ENCODE measurements around the gene PRKCI.
"Not testable (repeated sequence)": the region's sequence is repeated elsewhere in the genome, so short reads cannot be mapped to it uniquely, and the experiment has no call there.

The PRKCI gene

GRCh38 chr3:170205302-170205701, 16.9 kb upstream of the PRKCI start:
- no peak for DNase-seq
- H3K36me3 Mint-ChIP-seq (ENCODE audit: low read depth): no peaks in the 10 kb centered on the region

DNA sequence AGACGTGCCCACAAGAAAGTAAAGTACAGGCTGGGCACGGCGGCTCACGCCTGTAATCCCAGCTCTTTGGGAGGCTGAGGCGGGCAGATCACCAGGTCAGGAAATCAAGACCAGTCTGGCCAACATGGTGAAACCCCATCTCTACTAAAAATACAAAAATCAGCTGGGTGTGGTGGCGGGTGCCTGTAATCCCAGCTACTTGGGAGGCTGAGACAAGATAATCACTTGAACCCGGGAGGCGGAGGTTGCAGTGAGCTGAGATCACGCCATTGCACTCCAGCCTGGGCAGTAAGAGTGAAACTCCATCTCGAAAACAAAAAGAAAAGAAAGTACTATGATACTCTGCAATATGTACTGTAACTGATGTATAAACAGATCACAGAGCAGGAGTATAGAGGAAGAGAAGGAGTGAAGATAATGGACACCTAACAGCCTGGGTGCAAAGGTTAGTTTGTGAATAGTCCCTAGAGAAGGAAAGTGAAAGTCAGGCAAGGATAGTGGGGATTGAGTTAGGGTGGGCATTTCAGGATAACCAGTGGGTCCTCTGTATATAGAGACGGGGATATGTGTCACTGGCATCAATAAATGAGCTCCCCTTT, 16.0 kb upstream of the PRKCI start:
- peaks cover 10% of the 10 kb centered on the region for H3K27me3 Mint-ChIP-seq
- not testable (repeated sequence) for ATAC-seq; DNase-seq; H3K9me3 Mint-ChIP-seq; H3K36me3 Mint-ChIP-seq (ENCODE audit: low read depth); H3K4me3 Mint-ChIP-seq; H3K4me1 Mint-ChIP-seq; H3K27ac Mint-ChIP-seq

More at GRCh38 chr3:170205302-170205701, 16.9 kb upstream of the PRKCI start:
- no peaks in the 10 kb centered on the region for H3K4me1 Mint-ChIP-seq
- H3K27me3 Mint-ChIP-seq: peaks cover 14% of the 10 kb centered on the region
- ATAC-seq: no peak
- H3K9me3 Mint-ChIP-seq: no peaks in the 10 kb centered on the region
- H3K27ac Mint-ChIP-seq: no peak overlapping the region
- no peak overlapping the region for H3K4me3 Mint-ChIP-seq

GRCh38 chr3:170207717-170208116, 14.5 kb upstream of the PRKCI start:
- Mint-ChIP-seq H3K9me3 (peaks cover 5% of the 10 kb centered on the region), H3K4me3 (no peak overlapping the region), H3K27ac (no peak overlapping the region), H3K27me3 (peaks cover 10% of the 10 kb centered on the region), H3K36me3 (ENCODE audit: low read depth) (no peaks in the 10 kb centered on the region), H3K4me1 (no peaks in the 10 kb centered on the region)
- DNase-seq (no peak), ATAC-seq (no peak)

DNA sequence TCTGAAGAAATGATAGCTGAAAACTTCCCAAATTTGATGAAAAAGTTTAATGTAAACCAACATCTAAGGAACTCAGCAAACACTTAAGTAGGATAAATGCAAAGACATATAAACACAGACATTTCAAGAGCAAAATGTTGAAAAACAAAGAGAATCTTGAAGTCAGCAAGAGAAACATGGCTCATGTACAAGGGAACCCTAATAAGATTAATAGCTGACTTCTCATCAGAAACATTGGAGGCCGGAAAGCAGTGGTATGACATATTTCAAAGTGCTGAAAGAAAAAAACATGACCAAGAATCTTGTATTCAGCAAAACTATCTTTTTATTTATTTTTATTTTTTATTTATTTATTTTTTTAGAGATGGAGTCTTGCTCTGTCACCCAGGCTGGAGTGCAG, 10.6 kb upstream of the PRKCI start:
- Mint-ChIP-seq H3K27me3 (peaks cover 2% of the 10 kb centered on the region), H3K4me3 (no peak overlapping the region), H3K4me1 (no peaks in the 10 kb centered on the region), H3K9me3 (peaks cover 5% of the 10 kb centered on the region), H3K27ac (no peak overlapping the region), H3K36me3 (ENCODE audit: low read depth) (no peaks in the 10 kb centered on the region)
- DNase-seq (no peak), ATAC-seq (no peak)

DNA sequence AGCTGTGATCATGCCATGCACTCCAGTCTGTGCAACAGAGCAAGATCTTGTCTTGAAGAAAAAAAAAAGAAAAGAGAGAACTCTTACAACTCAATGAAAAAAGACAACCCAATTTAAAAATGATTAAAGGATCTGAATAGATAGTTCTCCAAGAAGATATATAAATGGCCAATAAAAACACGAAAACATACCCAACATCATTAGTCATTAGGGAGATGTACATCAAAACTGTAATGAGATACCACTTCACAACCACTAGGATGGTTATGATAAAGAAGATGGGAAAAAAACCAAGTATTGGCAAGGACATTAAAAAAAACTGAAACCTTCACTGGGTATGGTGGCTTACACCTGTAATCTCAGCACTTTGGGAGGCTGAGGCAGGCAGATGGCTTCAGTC, 2.4 kb upstream of the PRKCI start:
- Mint-ChIP-seq H3K4me1 (peaks cover 23% of the 10 kb centered on the region), H3K27me3 (no peaks in the 10 kb centered on the region), H3K36me3 (ENCODE audit: low read depth) (peaks cover 1% of the 10 kb centered on the region), H3K9me3 (peaks cover 4% of the 10 kb centered on the region), H3K4me3 (no peak overlapping the region), H3K27ac (no peak overlapping the region)
- no peak for DNase-seq
- ATAC-seq: no peak

GRCh38 chr3:170220871-170221270, 1.4 kb upstream of the PRKCI start:
- ATAC-seq (no peak), DNase-seq (no peak)
- Mint-ChIP-seq H3K36me3 (ENCODE audit: low read depth) (peaks cover 1% of the 10 kb centered on the region), H3K27me3 (no peaks in the 10 kb centered on the region), H3K4me3 (peak overlapping the region; percentile 69), H3K4me1 (peaks cover 28% of the 10 kb centered on the region), H3K27ac (no peak overlapping the region), H3K9me3 (peaks cover 4% of the 10 kb centered on the region)

- DNase-seq (peak; percentile 43), ATAC-seq (peak; percentile 31)
- H3K27me3 Mint-ChIP-seq: no peaks in the 10 kb centered on the region
- H3K4me1 Mint-ChIP-seq: peaks cover 28% of the 10 kb centered on the region
- H3K9me3 Mint-ChIP-seq: no peaks in the 10 kb centered on the region
- peak overlapping the region; percentile 84 for H3K4me3 Mint-ChIP-seq
- peaks cover 1% of the 10 kb centered on the region for H3K36me3 Mint-ChIP-seq (ENCODE audit: low read depth)
- H3K27ac Mint-ChIP-seq: peak overlapping the region; percentile 78
Observed at GRCh38 chr3:170222647-170223541, 670 bp downstream of the PRKCI start.

GRCh38 chr3:170225166-170225565, 2.9 kb downstream of the PRKCI start:
- Mint-ChIP-seq H3K27ac (no peak overlapping the region), H3K4me3 (no peak overlapping the region)
- no peak for DNase-seq

DNA sequence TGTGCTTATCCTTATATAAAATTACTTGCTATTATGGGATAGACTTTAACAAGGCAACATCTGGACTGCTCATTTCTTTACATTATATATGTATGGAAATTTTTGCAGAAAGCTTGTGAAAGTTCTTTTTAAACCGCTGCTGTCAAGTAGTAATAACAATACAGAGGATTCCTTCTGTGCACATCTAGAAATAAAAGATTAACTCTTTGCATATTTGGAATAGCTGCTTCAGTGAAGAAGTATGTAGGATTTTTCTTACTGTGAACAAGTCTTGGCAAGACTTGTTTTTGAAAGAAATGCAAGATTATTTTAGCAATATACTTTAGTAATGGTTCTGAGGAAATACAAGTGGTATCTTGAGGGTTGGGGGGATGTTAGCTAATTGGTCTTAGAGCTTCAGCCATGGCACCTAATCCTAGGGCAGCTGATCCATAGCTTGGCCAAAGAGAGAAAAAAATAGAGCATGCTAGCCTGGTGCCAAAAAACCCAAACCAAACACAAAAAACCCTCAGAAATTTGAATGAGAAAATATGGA, 4.3 kb downstream of the PRKCI start:
- Mint-ChIP-seq H3K36me3 (ENCODE audit: low read depth) (peaks cover 1% of the 10 kb centered on the region), H3K27ac (no peak overlapping the region), H3K4me3 (no peak overlapping the region), H3K9me3 (no peaks in the 10 kb centered on the region), H3K27me3 (no peaks in the 10 kb centered on the region), H3K4me1 (peaks cover 22% of the 10 kb centered on the region)
- no peak for DNase-seq
- ATAC-seq: no peak

More at GRCh38 chr3:170225166-170225565, 2.9 kb downstream of the PRKCI start:
- no peaks in the 10 kb centered on the region for H3K9me3 Mint-ChIP-seq
- no peak for ATAC-seq
- H3K27me3 Mint-ChIP-seq: no peaks in the 10 kb centered on the region
- H3K36me3 Mint-ChIP-seq (ENCODE audit: low read depth): peaks cover 1% of the 10 kb centered on the region
- H3K4me1 Mint-ChIP-seq: peaks cover 25% of the 10 kb centered on the region

DNA sequence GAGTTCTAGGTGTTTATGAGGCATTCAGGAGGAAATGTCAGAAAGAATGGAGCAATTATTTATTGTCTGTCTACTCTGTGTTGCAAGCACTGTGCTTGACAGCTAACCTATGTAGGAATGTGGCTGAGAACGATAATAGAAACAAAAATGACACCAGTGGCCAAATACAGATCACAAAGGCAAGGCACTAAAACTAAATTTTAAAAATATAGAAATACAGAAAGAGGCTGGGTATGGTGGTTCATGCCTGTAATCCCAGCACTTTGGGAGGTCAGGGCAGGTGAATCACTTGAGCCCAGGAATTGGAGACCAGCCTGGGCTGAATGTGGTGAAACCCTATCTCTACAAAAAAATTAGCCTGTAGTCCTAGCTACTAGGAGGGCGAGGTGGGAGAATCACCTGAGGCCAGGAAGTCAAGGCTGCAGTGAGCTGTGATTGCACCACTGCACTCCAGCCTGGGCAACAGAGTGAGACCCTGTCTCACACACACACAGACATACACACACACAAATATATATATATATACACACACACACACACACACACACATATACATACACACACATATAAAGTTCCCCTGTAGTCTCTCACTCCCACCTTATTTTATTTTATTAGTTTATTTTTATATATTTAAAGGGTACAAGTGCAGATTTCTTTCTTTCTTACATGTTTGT, 6.0 kb downstream of the PRKCI start:
- peaks cover 18% of the 10 kb centered on the region for H3K4me1 Mint-ChIP-seq
- H3K27me3 Mint-ChIP-seq: no peaks in the 10 kb centered on the region
- DNase-seq: no peak
- no peak overlapping the region for H3K4me3 Mint-ChIP-seq
- H3K27ac Mint-ChIP-seq: no peak overlapping the region
- ATAC-seq: no peak
- H3K9me3 Mint-ChIP-seq: no peaks in the 10 kb centered on the region
- H3K36me3 Mint-ChIP-seq (ENCODE audit: low read depth): peaks cover 3% of the 10 kb centered on the region

DNA sequence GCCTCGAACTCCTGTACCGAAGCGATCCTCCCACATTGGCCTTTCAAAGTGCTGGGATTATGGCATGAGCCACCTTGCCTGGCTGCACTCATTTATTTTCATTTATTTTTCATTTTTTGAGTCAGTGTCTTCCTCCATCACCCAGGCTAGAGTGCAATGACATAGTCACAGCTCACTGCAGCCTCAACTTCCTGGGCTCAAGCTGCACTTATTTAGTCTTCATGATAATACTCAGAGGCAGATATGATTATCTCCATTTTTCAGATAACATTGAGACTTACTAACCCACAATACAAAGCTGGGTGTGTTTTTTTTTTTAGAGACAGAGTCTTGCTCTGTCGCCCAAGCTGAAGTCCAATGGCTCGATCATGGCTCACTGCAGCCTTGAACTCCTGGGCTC, 10.0 kb downstream of the PRKCI start:
- ATAC-seq: no peak
- Mint-ChIP-seq H3K27ac (no peak overlapping the region), H3K9me3 (no peaks in the 10 kb centered on the region), H3K27me3 (no peaks in the 10 kb centered on the region), H3K36me3 (ENCODE audit: low read depth) (peaks cover 7% of the 10 kb centered on the region), H3K4me1 (peaks cover 3% of the 10 kb centered on the region), H3K4me3 (no peak overlapping the region)
- no peak for DNase-seq

GRCh38 chr3:170233530-170233929, 11.3 kb downstream of the PRKCI start:
- ATAC-seq (no peak), DNase-seq (no peak)
- no peak overlapping the region for H3K27ac Mint-ChIP-seq
- no peaks in the 10 kb centered on the region for H3K9me3 Mint-ChIP-seq
- H3K36me3 Mint-ChIP-seq (ENCODE audit: low read depth): peaks cover 7% of the 10 kb centered on the region
- no peaks in the 10 kb centered on the region for H3K27me3 Mint-ChIP-seq
- peaks cover 3% of the 10 kb centered on the region for H3K4me1 Mint-ChIP-seq
- H3K4me3 Mint-ChIP-seq: no peak overlapping the region

DNA sequence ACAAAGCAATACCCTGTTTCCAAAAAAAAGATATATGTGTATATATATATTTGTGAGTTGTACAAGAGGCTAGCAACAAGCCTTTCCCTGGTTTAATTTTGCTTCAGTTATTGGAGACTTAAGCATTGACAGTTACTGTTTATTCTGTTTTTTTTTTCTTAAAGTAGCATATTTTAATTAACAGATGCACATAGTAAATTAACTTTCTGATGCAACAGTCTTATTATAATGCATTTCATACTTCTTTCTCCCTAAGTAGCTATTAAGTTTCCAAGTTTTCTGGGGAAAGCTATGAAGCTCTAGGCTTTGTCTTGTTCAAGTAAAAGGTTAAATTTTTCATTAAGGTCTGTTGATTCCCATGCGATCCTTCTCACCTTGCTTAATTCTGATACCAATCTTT, 17.9 kb downstream of the PRKCI start:
- Mint-ChIP-seq H3K27me3 (no peaks in the 10 kb centered on the region), H3K4me1 (no peaks in the 10 kb centered on the region), H3K4me3 (no peak overlapping the region), H3K36me3 (ENCODE audit: low read depth) (peaks cover 12% of the 10 kb centered on the region), H3K9me3 (no peaks in the 10 kb centered on the region), H3K27ac (no peak overlapping the region)
- ATAC-seq (no peak), DNase-seq (no peak)

DNA sequence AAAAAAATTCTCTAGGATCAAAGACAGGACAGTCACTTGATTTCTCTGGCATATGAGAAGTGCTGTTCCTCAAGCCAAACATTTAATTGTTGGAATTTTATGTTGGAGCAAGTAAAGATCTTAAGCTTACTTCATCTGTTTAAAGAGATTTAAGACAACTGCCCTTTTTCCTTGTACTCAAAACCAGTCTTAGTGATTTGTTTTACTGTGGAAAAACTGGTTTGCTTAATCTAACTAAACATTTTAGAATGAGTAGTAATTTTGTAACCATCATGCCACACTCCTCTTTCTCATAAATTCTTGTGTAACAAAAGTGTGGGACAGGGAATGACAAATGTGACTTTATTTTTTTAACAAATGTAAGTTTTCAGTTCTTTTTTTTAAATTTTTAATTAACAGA, 18.4 kb downstream of the PRKCI start:
- ATAC-seq (no peak), DNase-seq (no peak)
- Mint-ChIP-seq H3K27me3 (no peaks in the 10 kb centered on the region), H3K27ac (no peak overlapping the region), H3K4me1 (no peaks in the 10 kb centered on the region), H3K4me3 (no peak overlapping the region), H3K36me3 (ENCODE audit: low read depth) (peaks cover 12% of the 10 kb centered on the region), H3K9me3 (no peaks in the 10 kb centered on the region)

GRCh38 chr3:170244576-170244975, 22.4 kb downstream of the PRKCI start:
- Mint-ChIP-seq H3K4me3 (no peak overlapping the region), H3K9me3 (no peaks in the 10 kb centered on the region), H3K27me3 (no peaks in the 10 kb centered on the region), H3K36me3 (ENCODE audit: low read depth) (peaks cover 15% of the 10 kb centered on the region), H3K27ac (no peak overlapping the region), H3K4me1 (peaks cover 10% of the 10 kb centered on the region)
- no peak for ATAC-seq
- no peak for DNase-seq

Measured in activated naive CD8-positive, alpha-beta T cell treated with anti-CD3 and anti-CD28 coated beads, Interleukin-2, amount 50 U/mL, for 24 hours (primary cell).